PC-9 (cell line): Measurements from ENCODE around the gene IFT57.

Experiments used
- CTCF ChIP-seq: fragments of 200-600 bp; sonication (generic); conservative IDR thresholded peaks from 2 replicates; pipeline ENCODE4 v1.6.1; 2017; ENCODE audit warnings: mixed run types, antibody characterized with exemption, mild to moderate bottlenecking, moderate library complexity
- EZH2 ChIP-seq: fragments of 200-600 bp; sonication (generic); IDR thresholded peaks from 2 replicates; pipeline ENCODE4 v1.8.0; 2017; ENCODE audit warnings: antibody characterized with exemption, low read depth

- TF ChIP-seq CTCF (no peak), EZH2 (no peak)
These were observed 94.8 kb downstream of the IFT57 start for GRCh38 chr3:108127301-108127988.
